CD14-positive monocyte (primary cell): ENCODE measurements around the gene SEMA3A. TPM values are rescaled to one million over a fixed set of nuclear protein-coding genes. Genes with fewer than 3 reads are reported as not detected.

ENCODE experiments used
- DNase-seq, 3 donors: peaks; one replicate each; pipeline ENCODE4 v3.0.0-alpha.2; 2011 to 2022
- H2AFZ ChIP-seq: 2 replicates; pipeline ENCODE4 v1.6.0; 2012; ENCODE audit warnings: mild to moderate bottlenecking, low read depth, low read length, inconsistent platforms; ENCODE audit not compliant: insufficient read depth, poor library complexity, severe bottlenecking
- H3K27ac ChIP-seq, 2 donors: 1 replicate in 1 of 2; 2 replicates in 1 of 2; pipeline ENCODE4 v1.5.1; 2012 to 2013; ENCODE audit warnings: low read length in 2 of 2, control low read depth in 1 of 2, inconsistent platforms in 1 of 2, low read depth in 1 of 2, mild to moderate bottlenecking in 1 of 2
- H3K27me3 ChIP-seq, 2 donors: one replicate each; pipeline versions ENCODE4 v1.6.0 to v1.6.1; 2011 to 2013; ENCODE audit warnings: low read length in 2 of 2; ENCODE audit not compliant: control insufficient read depth in 2 of 2, insufficient read depth in 2 of 2
- H3K36me3 ChIP-seq, 2 donors: replicated peaks in 1 of 2; 1 replicate in 1 of 2; 2 replicates in 1 of 2; pipeline versions ENCODE4 v1.5.1 to v1.6.1; 2012 to 2013; ENCODE audit warnings: low read length in 2 of 2, control low read depth in 1 of 2, inconsistent platforms in 1 of 2, mild to moderate bottlenecking in 1 of 2; ENCODE audit not compliant: insufficient read depth in 2 of 2, control insufficient read depth in 1 of 2
- H3K4me1 ChIP-seq, 2 donors: 1 replicate in 1 of 2; 2 replicates in 1 of 2; pipeline versions ENCODE4 v1.5.1 to v1.6.1; 2012 to 2013; ENCODE audit warnings: low read length in 2 of 2, control low read depth in 1 of 2, inconsistent platforms in 1 of 2, mild to moderate bottlenecking in 1 of 2, moderate library complexity in 1 of 2; ENCODE audit not compliant: insufficient read depth in 2 of 2, control insufficient read depth in 1 of 2
- H3K4me2 ChIP-seq: replicated peaks from 2 replicates; pipeline ENCODE3; 2012; ENCODE audit warnings: low read length, moderate library complexity, mild to moderate bottlenecking; ENCODE audit not compliant: poor library complexity, severe bottlenecking; ENCODE audit errors: extremely low read depth
- H3K4me3 ChIP-seq, 3 experiments: fragments of 200-600 bp in 1 of 3; sonication (generic) in 1 of 3; replicated peaks in 1 of 3; 1 replicate in 2 of 3; 2 replicates in 1 of 3; pipeline ENCODE4 v1.5.1; 2011 to 2013; ENCODE audit warnings: low read length in 3 of 3, mild to moderate bottlenecking in 3 of 3, control low read depth in 2 of 3, low read depth in 2 of 3, inconsistent platforms in 1 of 3, moderate library complexity in 1 of 3
- H3K79me2 ChIP-seq: 2 replicates; pipeline ENCODE4 v1.6.0; 2012; ENCODE audit warnings: mild to moderate bottlenecking, control low read depth, inconsistent platforms, low read length, moderate library complexity; ENCODE audit not compliant: insufficient read depth
- H3K9ac ChIP-seq: 2 replicates; pipeline ENCODE4 v1.6.0; 2017; ENCODE audit warnings: low read length, mild to moderate bottlenecking; ENCODE audit not compliant: insufficient read depth, poor library complexity, severe bottlenecking
- H3K9me3 ChIP-seq, 2 donors: replicated peaks in 1 of 2; 1 replicate in 1 of 2; 2 replicates in 1 of 2; pipeline versions ENCODE4 v1.5.1 to v1.6.1; 2012 to 2013; ENCODE audit warnings: low read length in 2 of 2, control low read depth in 1 of 2; ENCODE audit not compliant: control insufficient read depth in 1 of 2, insufficient read depth in 1 of 2
- H4K20me1 ChIP-seq: 2 replicates; pipeline ENCODE4 v1.6.0; 2012; ENCODE audit warnings: mild to moderate bottlenecking, low read length, control low read depth, moderate library complexity; ENCODE audit not compliant: insufficient read depth
- H3K27ac Mint-ChIP-seq, 7 donors: one replicate each; pipeline ENCODE4 v1.8.0; 2020; ENCODE audit warnings: mild to moderate bottlenecking in 7 of 7, mixed read lengths in 7 of 7, moderate library complexity in 6 of 7, inconsistent platforms in 2 of 7
- H3K27me3 Mint-ChIP-seq, 3 donors: one replicate each; pipeline ENCODE4 v1.8.0; 2021 to 2022; ENCODE audit warnings: low read depth in 3 of 3, mild to moderate bottlenecking in 3 of 3, mixed read lengths in 3 of 3, moderate library complexity in 3 of 3, inconsistent platforms in 1 of 3
- H3K36me3 Mint-ChIP-seq, 2 donors: one replicate each; pipeline ENCODE4 v1.8.0; 2020; ENCODE audit warnings: mixed read lengths in 2 of 2, inconsistent platforms in 1 of 2, mild to moderate bottlenecking in 1 of 2
- H3K4me1 Mint-ChIP-seq: one replicate; pipeline ENCODE4 v1.8.0; 2020; ENCODE audit warnings: mild to moderate bottlenecking, mixed read lengths
- H3K4me3 Mint-ChIP-seq, 2 donors: one replicate each; pipeline ENCODE4 v1.8.0; 2020; ENCODE audit warnings: mild to moderate bottlenecking in 2 of 2, mixed read lengths in 2 of 2, moderate library complexity in 1 of 2
- H3K9me3 Mint-ChIP-seq, 7 donors: one replicate each; pipeline ENCODE4 v1.8.0; 2020 to 2022; ENCODE audit warnings: mixed read lengths in 7 of 7, mild to moderate bottlenecking in 6 of 7, moderate library complexity in 6 of 7, inconsistent platforms in 2 of 7
- WGBS: methylation state at CpG from one replicate; pipeline ENCODE4 v1.1.5; 2013; ENCODE audit warnings: missing lambda C conversion rate; ENCODE audit not compliant: insufficient coverage; 5-methylcytosine and 5-hydroxymethylcytosine counted together
- intact Hi-C, 2 donors: fragments of 100-400 bp; cut with micrococcal nuclease; formaldehyde crosslinking; loops; one replicate each; pipeline versions ENCODE4 v1.15.0 to v1.15.1; 2023
- polyA plus RNA-seq, 3 donors: library from polyadenylated mRNA; depleted of rRNA in 1 of 3; unstranded in 2 of 3; stranded (reverse) in 1 of 3; fragments of 300-500 nt in 2 of 3; fragments of >200 nt in 1 of 3; fragmentation: Illumina TruSeq in 2 of 3; gene quantifications; 1 replicate in 2 of 3; 2 replicates in 1 of 3; pipeline ENCODE4 v1.2.3, GENCODE V29; 2012 to 2021
- TF ChIP-seq, protein P1 (sequence below): fragments of 200-600 bp; IDR thresholded peaks from one replicate; pipeline ENCODE4 v1.8.0; 2022; ENCODE audit warnings: antibody characterized with exemption, mild to moderate bottlenecking

SEMA3A gene
- polyA plus RNA-seq, 3 donors = 0.03 TPM; not detected in 2

DNA sequence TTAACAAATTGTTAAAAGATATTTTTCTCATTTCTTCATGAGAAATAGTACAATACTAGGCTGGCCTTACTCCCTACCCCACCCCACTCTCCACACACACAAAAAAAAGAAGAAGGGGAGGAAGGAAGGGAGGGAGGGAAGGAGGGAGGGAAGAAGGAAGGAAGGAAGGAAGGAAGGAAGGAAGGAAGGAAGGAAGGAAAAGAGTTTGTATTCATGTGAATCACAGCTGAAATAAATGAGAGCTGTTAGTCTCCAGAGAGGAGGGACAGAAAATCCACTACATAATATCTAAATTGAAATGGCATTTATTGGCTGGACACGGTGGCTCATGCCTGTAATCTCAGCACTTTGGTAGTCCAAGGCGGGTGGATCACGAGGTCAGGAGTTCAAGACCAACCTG lies 57.8 kb downstream of the SEMA3A start:
- Histone ChIP-seq H3K4me2 (no peak overlapping the region), H3K9ac (no peak overlapping the region), H2AFZ (no peak overlapping the region), H3K9me3 (no peaks in the 10 kb centered on the region), H4K20me1 (no peaks in the 10 kb centered on the region), H3K27ac (no peak overlapping the region), H3K4me1 (no peaks in the 10 kb centered on the region), H3K27me3 (no peaks in the 10 kb centered on the region), H3K36me3 (no peaks in the 10 kb centered on the region), H3K79me2 (no peaks in the 10 kb centered on the region), H3K4me3 (no peak overlapping the region)
- H3K27ac Mint-ChIP-seq = no peak overlapping the region
- intact Hi-C loops = no loop called here
- H3K4me3 Mint-ChIP-seq = no peak overlapping the region
- H3K27me3 Mint-ChIP-seq = no peaks in the 10 kb centered on the region
- peaks cover 0 to 3% (median 0%) of the 10 kb centered on the region in 7 donors for H3K9me3 Mint-ChIP-seq
- H3K36me3 Mint-ChIP-seq = no peaks in the 10 kb centered on the region
- WGBS = 100% methylated on average over 3 of the region's 3 CpGs
- H3K4me1 Mint-ChIP-seq = no peaks in the 10 kb centered on the region
- no peak for DNase-seq
- TF ChIP-seq, protein P1, sequence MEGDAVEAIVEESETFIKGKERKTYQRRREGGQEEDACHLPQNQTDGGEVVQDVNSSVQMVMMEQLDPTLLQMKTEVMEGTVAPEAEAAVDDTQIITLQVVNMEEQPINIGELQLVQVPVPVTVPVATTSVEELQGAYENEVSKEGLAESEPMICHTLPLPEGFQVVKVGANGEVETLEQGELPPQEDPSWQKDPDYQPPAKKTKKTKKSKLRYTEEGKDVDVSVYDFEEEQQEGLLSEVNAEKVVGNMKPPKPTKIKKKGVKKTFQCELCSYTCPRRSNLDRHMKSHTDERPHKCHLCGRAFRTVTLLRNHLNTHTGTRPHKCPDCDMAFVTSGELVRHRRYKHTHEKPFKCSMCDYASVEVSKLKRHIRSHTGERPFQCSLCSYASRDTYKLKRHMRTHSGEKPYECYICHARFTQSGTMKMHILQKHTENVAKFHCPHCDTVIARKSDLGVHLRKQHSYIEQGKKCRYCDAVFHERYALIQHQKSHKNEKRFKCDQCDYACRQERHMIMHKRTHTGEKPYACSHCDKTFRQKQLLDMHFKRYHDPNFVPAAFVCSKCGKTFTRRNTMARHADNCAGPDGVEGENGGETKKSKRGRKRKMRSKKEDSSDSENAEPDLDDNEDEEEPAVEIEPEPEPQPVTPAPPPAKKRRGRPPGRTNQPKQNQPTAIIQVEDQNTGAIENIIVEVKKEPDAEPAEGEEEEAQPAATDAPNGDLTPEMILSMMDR = no peak

DNA sequence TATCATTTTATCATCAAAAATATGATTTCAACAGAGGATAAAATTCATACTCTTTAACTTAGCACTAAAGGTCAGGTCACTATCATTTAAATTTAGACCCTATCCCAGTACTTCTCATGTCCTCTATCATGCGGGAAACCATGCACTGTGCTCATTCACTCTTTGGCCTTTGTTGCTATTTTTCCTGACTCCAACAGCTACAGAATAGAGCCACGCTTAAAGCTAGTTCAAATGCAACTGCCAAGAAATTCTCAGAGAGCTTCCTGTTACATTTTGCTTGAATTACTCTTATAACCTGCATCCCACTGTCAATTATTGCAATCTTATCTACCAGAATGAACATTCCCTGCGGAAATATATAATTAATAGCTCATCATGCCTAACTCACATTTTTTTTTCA lies 58.3 kb downstream of the SEMA3A start:
- H3K36me3 ChIP-seq = no peaks in the 10 kb centered on the region
- TF ChIP-seq, protein P1 = no peak
- intact Hi-C loops = no loop called here
- 94% methylated on average over 2 of the region's 3 CpGs for WGBS
- no peaks in the 10 kb centered on the region for H4K20me1 ChIP-seq
- no peak overlapping the region for H2AFZ ChIP-seq
- no peaks in the 10 kb centered on the region for H3K4me1 ChIP-seq
- no peak overlapping the region for H3K9ac ChIP-seq
- no peaks in the 10 kb centered on the region for H3K9me3 ChIP-seq
- DNase-seq = no peak
- Mint-ChIP-seq H3K27ac (no peak overlapping the region), H3K4me1 (no peaks in the 10 kb centered on the region), H3K36me3 (no peaks in the 10 kb centered on the region), H3K4me3 (no peak overlapping the region), H3K9me3 (peaks cover 0 to 1% (median 0%) of the 10 kb centered on the region in 7 donors), H3K27me3 (no peaks in the 10 kb centered on the region)
- H3K79me2 ChIP-seq = no peaks in the 10 kb centered on the region
- no peak overlapping the region for H3K4me2 ChIP-seq
- no peak overlapping the region for H3K27ac ChIP-seq
- H3K4me3 ChIP-seq = no peak overlapping the region
- H3K27me3 ChIP-seq = no peaks in the 10 kb centered on the region
